ENCODE data around the gene FABP3. TPM values are rescaled to one million over a fixed set of nuclear protein-coding genes. Genes with fewer than 3 reads are reported as not detected.

The FABP3 gene
- total and polyA plus RNA-seq, 2 of the 13 experiments (the other 11 are each of a cell fraction or from before 2014, with no cell fraction given) = 0.21 to 0.24 TPM

DNA sequence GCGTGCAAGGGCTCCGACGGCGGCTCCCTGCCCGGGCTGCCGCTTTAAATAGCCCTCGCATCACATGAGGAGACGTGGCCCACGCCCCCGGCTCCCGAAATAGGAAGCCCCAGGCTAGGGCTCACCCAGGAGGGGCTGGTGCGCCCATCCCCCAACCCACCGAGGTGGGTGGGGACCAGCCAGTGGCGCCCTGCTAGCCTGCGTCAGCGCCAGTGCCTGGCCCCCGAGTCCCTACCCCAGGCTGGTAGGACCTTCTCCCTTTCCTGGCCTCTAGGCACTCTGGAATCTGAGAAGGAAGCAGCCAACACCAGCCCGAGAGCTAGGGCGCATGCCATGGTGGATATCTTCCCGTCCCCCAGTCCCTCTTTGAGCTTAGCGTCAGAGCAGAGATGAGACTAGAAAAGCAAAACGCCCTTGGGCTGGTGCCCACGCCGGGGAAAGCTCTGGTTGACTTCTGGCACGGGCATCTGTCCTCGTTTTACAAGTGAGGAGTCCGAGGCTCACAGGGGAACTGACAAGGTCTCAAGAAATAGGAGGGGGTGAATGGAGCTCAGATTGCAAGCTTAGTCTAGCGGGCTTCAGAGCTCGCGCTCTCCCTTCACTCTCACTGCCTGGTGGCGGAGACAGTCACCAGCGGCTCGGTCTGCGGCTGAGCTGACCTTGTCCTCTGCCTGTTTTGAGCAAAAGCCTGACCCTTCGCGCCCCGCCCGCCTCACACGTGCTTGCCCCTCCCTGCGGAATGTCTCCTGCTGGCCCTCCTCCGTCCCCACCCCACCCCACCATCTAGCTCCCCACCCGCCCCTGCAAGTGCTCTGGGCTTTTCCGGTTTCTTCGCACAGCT lies at the start of gene FABP3 (continued):
- TF ChIP-seq ZBTB1 (CRISPR knock-in tag; IDR thresholded peaks at IDR 0.05; ENCODE audit: borderline replicate concordance) (no peak), ZNF75D (CRISPR knock-in tag; IDR thresholded peaks at IDR 0.05; ENCODE audit: borderline replicate concordance) (no peak), ZMYM4 (CRISPR knock-in tag; IDR thresholded peaks at IDR 0.05) (0 out of 2 replicates have a peak, but pooled peaks have one; percentile 20), KDM2A (CRISPR knock-in tag; IDR thresholded peaks at IDR 0.05; ENCODE audit: borderline replicate concordance, low read depth) (peak; percentile 77), FLYWCH1 (CRISPR knock-in tag; IDR thresholded peaks at IDR 0.05) (no peak), MAZ (IDR thresholded peaks at IDR 0.05; ENCODE audit: borderline replicate concordance, low read depth, low read length) (peak; percentile 94), MAZ (CRISPR knock-in tag; IDR thresholded peaks at IDR 0.05; ENCODE audit: low read depth) (peak; percentile 98), RBAK (CRISPR knock-in tag; IDR thresholded peaks at IDR 0.05) (no peak), ZMAT3 (CRISPR knock-in tag; conservative IDR thresholded peaks at IDR 0.05) (no peak), ATF7-NPFF (CRISPR knock-in tag; IDR thresholded peaks at IDR 0.05; ENCODE audit: low read depth) (0 out of 2 replicates have a peak, but pooled peaks have one; percentile 38), HES4 (CRISPR knock-in tag; IDR thresholded peaks at IDR 0.05; ENCODE audit: borderline replicate concordance) (no peak), ATRX (CRISPR knock-in tag; IDR thresholded peaks at IDR 0.05; ENCODE audit: borderline replicate concordance) (no peak), ZNF761 (CRISPR knock-in tag; conservative IDR thresholded peaks at IDR 0.05) (no peak), SKI (IDR thresholded peaks at IDR 0.05; ENCODE audit: partially characterized antibody) (no peak), GLI4 (CRISPR knock-in tag; IDR thresholded peaks at IDR 0.05; ENCODE audit: borderline replicate concordance) (no peak), GFI1 (CRISPR knock-in tag; IDR thresholded peaks at IDR 0.05; ENCODE audit: borderline replicate concordance) (no peak), SALL2 (CRISPR knock-in tag; IDR thresholded peaks at IDR 0.05) (no peak)
- TF ChIP-seq, protein P1, sequence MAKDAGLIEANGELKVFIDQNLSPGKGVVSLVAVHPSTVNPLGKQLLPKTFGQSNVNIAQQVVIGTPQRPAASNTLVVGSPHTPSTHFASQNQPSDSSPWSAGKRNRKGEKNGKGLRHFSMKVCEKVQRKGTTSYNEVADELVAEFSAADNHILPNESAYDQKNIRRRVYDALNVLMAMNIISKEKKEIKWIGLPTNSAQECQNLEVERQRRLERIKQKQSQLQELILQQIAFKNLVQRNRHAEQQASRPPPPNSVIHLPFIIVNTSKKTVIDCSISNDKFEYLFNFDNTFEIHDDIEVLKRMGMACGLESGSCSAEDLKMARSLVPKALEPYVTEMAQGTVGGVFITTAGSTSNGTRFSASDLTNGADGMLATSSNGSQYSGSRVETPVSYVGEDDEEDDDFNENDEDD (CRISPR knock-in tag; IDR thresholded peaks at IDR 0.05; ENCODE audit: borderline replicate concordance) = peak; percentile 82; the same call in 1 of the 2 replicates
- TF ChIP-seq, protein P2, sequence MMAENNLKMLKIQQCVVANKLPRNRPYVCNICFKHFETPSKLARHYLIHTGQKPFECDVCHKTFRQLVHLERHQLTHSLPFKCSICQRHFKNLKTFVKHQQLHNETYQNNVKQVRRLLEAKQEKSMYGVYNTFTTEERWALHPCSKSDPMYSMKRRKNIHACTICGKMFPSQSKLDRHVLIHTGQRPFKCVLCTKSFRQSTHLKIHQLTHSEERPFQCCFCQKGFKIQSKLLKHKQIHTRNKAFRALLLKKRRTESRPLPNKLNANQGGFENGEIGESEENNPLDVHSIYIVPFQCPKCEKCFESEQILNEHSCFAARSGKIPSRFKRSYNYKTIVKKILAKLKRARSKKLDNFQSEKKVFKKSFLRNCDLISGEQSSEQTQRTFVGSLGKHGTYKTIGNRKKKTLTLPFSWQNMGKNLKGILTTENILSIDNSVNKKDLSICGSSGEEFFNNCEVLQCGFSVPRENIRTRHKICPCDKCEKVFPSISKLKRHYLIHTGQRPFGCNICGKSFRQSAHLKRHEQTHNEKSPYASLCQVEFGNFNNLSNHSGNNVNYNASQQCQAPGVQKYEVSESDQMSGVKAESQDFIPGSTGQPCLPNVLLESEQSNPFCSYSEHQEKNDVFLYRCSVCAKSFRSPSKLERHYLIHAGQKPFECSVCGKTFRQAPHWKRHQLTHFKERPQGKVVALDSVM (CRISPR knock-in tag; IDR thresholded peaks at IDR 0.05) = no peak
- TF ChIP-seq, protein P3, sequence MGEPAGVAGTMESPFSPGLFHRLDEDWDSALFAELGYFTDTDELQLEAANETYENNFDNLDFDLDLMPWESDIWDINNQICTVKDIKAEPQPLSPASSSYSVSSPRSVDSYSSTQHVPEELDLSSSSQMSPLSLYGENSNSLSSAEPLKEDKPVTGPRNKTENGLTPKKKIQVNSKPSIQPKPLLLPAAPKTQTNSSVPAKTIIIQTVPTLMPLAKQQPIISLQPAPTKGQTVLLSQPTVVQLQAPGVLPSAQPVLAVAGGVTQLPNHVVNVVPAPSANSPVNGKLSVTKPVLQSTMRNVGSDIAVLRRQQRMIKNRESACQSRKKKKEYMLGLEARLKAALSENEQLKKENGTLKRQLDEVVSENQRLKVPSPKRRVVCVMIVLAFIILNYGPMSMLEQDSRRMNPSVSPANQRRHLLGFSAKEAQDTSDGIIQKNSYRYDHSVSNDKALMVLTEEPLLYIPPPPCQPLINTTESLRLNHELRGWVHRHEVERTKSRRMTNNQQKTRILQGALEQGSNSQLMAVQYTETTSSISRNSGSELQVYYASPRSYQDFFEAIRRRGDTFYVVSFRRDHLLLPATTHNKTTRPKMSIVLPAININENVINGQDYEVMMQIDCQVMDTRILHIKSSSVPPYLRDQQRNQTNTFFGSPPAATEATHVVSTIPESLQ (CRISPR knock-in tag; conservative IDR thresholded peaks at IDR 0.05) = no peak
- TF ChIP-seq, protein P4, sequence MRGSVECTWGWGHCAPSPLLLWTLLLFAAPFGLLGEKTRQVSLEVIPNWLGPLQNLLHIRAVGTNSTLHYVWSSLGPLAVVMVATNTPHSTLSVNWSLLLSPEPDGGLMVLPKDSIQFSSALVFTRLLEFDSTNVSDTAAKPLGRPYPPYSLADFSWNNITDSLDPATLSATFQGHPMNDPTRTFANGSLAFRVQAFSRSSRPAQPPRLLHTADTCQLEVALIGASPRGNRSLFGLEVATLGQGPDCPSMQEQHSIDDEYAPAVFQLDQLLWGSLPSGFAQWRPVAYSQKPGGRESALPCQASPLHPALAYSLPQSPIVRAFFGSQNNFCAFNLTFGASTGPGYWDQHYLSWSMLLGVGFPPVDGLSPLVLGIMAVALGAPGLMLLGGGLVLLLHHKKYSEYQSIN (CRISPR knock-in tag; IDR thresholded peaks at IDR 0.05; ENCODE audit: borderline replicate concordance) = no peak
- TF ChIP-seq, protein P5, sequence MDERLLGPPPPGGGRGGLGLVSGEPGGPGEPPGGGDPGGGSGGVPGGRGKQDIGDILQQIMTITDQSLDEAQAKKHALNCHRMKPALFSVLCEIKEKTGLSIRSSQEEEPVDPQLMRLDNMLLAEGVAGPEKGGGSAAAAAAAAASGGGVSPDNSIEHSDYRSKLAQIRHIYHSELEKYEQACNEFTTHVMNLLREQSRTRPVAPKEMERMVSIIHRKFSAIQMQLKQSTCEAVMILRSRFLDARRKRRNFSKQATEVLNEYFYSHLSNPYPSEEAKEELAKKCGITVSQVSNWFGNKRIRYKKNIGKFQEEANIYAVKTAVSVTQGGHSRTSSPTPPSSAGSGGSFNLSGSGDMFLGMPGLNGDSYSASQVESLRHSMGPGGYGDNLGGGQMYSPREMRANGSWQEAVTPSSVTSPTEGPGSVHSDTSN (CRISPR knock-in tag; IDR thresholded peaks at IDR 0.05) = no peak
